Spleen (tissue), 11 donors: ENCODE results near the gene ERC1. TPM values are rescaled to one million over a fixed set of nuclear protein-coding genes. Genes with fewer than 3 reads are reported as not detected.

Source experiments
- DNase-seq: peaks from one replicate; pipeline ENCODE4 v3.0.0-alpha.2; 2020
- H3K27ac ChIP-seq, 8 donors: fragments of 200-600 bp; sonication (generic) in 7 of 8; 1 replicate in 4 of 8; 2 replicates in 4 of 8; pipeline versions ENCODE4 v1.5.0 to v1.8.0; 2016 to 2021; ENCODE audit warnings: inconsistent platforms in 4 of 8, mild to moderate bottlenecking in 4 of 8, moderate library complexity in 1 of 8
- H3K27me3 ChIP-seq, 7 donors: fragments of 200-600 bp; sonication (generic) in 6 of 7; replicated peaks in 1 of 7; 1 replicate in 4 of 7; 2 replicates in 3 of 7; pipeline versions ENCODE4 v1.5.0 to v1.8.0; 2016 to 2021; ENCODE audit warnings: inconsistent platforms in 3 of 7, mild to moderate bottlenecking in 1 of 7
- H3K36me3 ChIP-seq, 6 donors: fragments of 200-600 bp; sonication (generic) in 5 of 6; 1 replicate in 4 of 6; 2 replicates in 2 of 6; pipeline versions ENCODE4 v1.5.0 to v1.8.0; 2016 to 2021; ENCODE audit warnings: inconsistent platforms in 2 of 6
- H3K4me1 ChIP-seq, 6 donors: fragments of 200-600 bp; sonication (generic) in 5 of 6; 1 replicate in 3 of 6; 2 replicates in 3 of 6; pipeline versions ENCODE4 v1.5.0 to v1.8.0; 2016 to 2021; ENCODE audit warnings: inconsistent platforms in 3 of 6
- H3K4me3 ChIP-seq, 8 donors: fragments of 200-600 bp; sonication (generic) in 7 of 8; 1 replicate in 4 of 8; 2 replicates in 4 of 8; pipeline versions ENCODE4 v1.5.0 to v1.8.0; 2016 to 2021; ENCODE audit warnings: inconsistent platforms in 4 of 8, mild to moderate bottlenecking in 4 of 8, moderate library complexity in 2 of 8
- H3K9me3 ChIP-seq, 8 donors: fragments of 200-600 bp; sonication (generic) in 7 of 8; 1 replicate in 4 of 8; 2 replicates in 4 of 8; pipeline versions ENCODE4 v1.5.0 to v1.8.0; 2016 to 2021; ENCODE audit warnings: inconsistent platforms in 4 of 8
- POLR2A ChIP-seq, 3 donors: fragments of 450-650 bp; IDR thresholded peaks; one replicate each; pipeline ENCODE4 v1.5.1; 2017; ENCODE audit warnings: antibody characterized with exemption in 3 of 3, mild to moderate bottlenecking in 1 of 3
- POLR2AphosphoS5 ChIP-seq, 3 donors: sonication (generic); formaldehyde crosslinking; IDR thresholded peaks; one replicate each; pipeline ENCODE4 v1.5.1; 2017; ENCODE audit warnings: antibody characterized with exemption in 3 of 3
- WGBS, 5 donors: extraction: QIAGEN DNeasy Blood & Tissue Kit in 3 of 5; methylation state at CpG; one replicate each; pipeline versions ENCODE4 v1.1.5 to v1.1.7; 2013 to 2018; 5-methylcytosine and 5-hydroxymethylcytosine counted together
- intact Hi-C: fragments of 100-400 bp; cut with DNase I; formaldehyde crosslinking; loops from one replicate; pipeline ENCODE4 v1.15.0; 2023; ENCODE audit warnings: low total_unique reads
- polyA plus RNA-seq, 3 donors: library from polyadenylated mRNA; stranded (reverse); fragments of 200-250 nt; gene quantifications; one replicate each; pipeline ENCODE4 v1.2.1, GENCODE V29; 2013
- total RNA-seq, 7 donors: library from RNA; depleted of rRNA in 3 of 7; stranded (reverse); fragments of >200 nt in 3 of 7; fragmentation: NEBNext Ultra II Directional in 4 of 7; extraction: Animal tissue kit (Norgen Biotek cat#: 25700) in 4 of 7; gene quantifications; one replicate each; pipeline versions ENCODE4 v1.1.0 to v1.2.1, GENCODE V29; 2016 to 2021
- TF ChIP-seq, protein P1 (sequence below), 11 experiments: fragments of 200-600 bp in 7 of 11; fragments of 450-650 bp in 4 of 11; sonication (generic) in 4 of 11; IDR thresholded peaks in 8 of 11; conservative IDR thresholded peaks in 3 of 11; 1 replicate in 7 of 11; 2 replicates in 4 of 11; pipeline versions ENCODE4 v1.4.0 to v1.8.0; 2016 to 2021; ENCODE audit warnings: antibody characterized with exemption in 11 of 11, inconsistent platforms in 4 of 11, mild to moderate bottlenecking in 1 of 11
- donor health status: healthy with polysubstance abuse.
- donor health status: DM: no; HTN: no; CAD: no; lungs with moderate emphysema.
- donor health status: DM: no; HTN: no; CAD: no.
- donor health status: Bipolar disorder and iron deficiency.
- donor health status: healthy.
- donor health status: DM: no; HTN: no; CAD: no.
- donor health status: DM: yes; HTN: yes; CAD: no.

The ERC1 gene
- total and polyA plus RNA-seq, 10 donors: 1.2 to 73.4 (median 42.6) TPM

DNA sequence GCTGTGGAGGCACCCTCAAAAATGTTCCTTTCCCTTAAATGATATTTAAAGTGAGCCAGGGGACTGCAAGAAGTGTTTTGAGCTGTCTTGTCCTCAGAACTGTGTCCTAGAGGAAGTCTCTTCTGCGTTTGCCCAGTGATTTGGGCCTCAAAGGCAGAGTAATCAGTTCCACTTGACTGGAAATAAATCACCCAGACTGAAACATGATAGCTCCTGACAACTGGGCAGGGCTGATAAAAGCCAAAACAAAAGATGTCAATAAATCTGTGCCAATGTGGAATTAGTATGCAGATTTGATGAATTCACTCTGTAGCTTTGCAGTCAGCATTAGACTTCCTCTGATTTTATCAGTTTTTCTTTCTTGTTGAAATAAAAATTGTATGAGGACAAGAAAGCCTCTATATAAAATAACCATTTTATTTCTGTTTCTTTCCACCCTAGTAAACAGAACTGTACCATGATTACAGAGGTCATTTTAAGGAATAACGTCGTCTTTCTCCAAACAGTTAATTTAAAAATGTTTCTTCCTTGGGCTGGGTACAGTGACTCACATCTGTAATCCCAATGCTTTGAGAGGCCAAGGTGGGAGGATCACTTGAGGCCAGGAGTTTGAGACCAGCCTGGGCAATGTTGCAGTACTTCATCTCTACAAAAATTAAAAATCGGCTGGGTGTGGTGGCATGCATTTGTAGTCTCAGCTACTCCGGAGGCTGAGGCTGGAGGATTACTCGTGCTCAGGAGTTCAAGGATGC is 180.8 kb downstream of the ERC1 start:
- H3K27ac ChIP-seq: no peak overlapping the region
- H3K36me3 ChIP-seq: peaks cover 0 to 35% (median 0%) of the 10 kb centered on the region in 6 donors
- H3K9me3 ChIP-seq: no peaks in the 10 kb centered on the region
- TF ChIP-seq POLR2AphosphoS5 (IDR thresholded peaks at IDR 0.05): no peak
- TF ChIP-seq, protein P1, sequence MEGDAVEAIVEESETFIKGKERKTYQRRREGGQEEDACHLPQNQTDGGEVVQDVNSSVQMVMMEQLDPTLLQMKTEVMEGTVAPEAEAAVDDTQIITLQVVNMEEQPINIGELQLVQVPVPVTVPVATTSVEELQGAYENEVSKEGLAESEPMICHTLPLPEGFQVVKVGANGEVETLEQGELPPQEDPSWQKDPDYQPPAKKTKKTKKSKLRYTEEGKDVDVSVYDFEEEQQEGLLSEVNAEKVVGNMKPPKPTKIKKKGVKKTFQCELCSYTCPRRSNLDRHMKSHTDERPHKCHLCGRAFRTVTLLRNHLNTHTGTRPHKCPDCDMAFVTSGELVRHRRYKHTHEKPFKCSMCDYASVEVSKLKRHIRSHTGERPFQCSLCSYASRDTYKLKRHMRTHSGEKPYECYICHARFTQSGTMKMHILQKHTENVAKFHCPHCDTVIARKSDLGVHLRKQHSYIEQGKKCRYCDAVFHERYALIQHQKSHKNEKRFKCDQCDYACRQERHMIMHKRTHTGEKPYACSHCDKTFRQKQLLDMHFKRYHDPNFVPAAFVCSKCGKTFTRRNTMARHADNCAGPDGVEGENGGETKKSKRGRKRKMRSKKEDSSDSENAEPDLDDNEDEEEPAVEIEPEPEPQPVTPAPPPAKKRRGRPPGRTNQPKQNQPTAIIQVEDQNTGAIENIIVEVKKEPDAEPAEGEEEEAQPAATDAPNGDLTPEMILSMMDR (IDR thresholded peaks at IDR 0.05 in 8 of 11, conservative IDR thresholded peaks at IDR 0.05 in 3 of 11): no peak
- DNase-seq: no peak
- H3K27me3 ChIP-seq: no peaks in the 10 kb centered on the region
- WGBS, 5 donors: 79 to 87% (median 83%) methylated on average over 6 of the region's 6 CpGs
- peaks cover 0 to 12% (median 0%) of the 10 kb centered on the region in 6 donors for H3K4me1 ChIP-seq
- H3K4me3 ChIP-seq: no peak overlapping the region
- intact Hi-C loops: no loop called here

DNA sequence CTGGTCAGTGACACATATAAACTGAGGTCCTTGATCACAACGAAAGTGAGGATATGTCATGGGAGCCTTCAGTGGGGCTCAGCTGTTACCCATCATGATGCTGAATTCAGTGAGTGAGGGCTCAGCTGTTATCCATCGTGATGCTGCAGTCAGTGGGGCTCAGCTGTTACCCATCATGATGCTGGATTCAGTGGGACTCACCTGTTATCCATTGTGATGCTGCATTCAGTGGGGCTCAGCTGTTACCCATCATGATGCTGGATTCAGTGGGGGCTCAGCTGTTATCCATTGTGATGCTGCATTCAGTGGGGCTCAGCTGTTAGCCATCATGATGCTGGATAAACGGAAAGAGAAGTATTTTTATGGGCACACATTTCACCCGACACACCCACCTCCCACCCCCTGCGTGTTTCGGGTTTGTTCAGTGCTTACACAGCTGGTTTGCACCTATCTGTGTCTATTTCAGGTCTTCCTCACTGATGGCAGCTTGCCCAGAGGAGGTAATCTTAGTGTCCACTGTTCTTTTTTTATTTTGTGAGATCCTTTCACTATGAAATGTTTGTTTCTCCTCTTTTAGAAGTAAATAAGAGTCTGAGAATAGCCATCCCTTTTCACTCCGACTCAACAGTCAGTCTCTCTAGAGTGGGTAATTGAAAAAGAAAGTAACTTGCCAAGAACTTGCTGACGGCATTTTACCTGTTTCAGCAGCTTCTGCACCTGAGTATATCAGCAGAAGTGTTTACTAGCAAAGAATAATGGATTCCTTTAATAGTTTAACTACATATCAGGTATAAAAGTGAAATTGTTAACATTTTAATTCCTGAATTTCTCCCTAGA is 183.0 kb downstream of the ERC1 start:
- 85 to 92% (median 91%) methylated on average over 8 of the region's 8 CpGs for WGBS, 5 donors
- Histone ChIP-seq H3K27ac (no peak overlapping the region), H3K27me3 (no peaks in the 10 kb centered on the region), H3K4me3 (no peak overlapping the region), H3K4me1 (peaks cover 0 to 9% (median 0%) of the 10 kb centered on the region in 6 donors), H3K36me3 (peaks cover 0 to 25% (median 0%) of the 10 kb centered on the region in 6 donors), H3K9me3 (no peaks in the 10 kb centered on the region)
- DNase-seq: no peak
- intact Hi-C loops: no loop called here
- TF ChIP-seq POLR2AphosphoS5 (IDR thresholded peaks at IDR 0.05) (no peak), POLR2A (IDR thresholded peaks at IDR 0.05) (no peak)
- TF ChIP-seq, protein P1 (IDR thresholded peaks at IDR 0.05 in 8 of 11, conservative IDR thresholded peaks at IDR 0.05 in 3 of 11): no peak

- TF ChIP-seq POLR2AphosphoS5 (IDR thresholded peaks at IDR 0.05) (no peak), POLR2A (IDR thresholded peaks at IDR 0.05) (no peak)
- TF ChIP-seq, protein P1 (IDR thresholded peaks at IDR 0.05 in 8 of 11, conservative IDR thresholded peaks at IDR 0.05 in 3 of 11): no peak
- intact Hi-C loops: no loop called here
- Histone ChIP-seq H3K27me3 (no peaks in the 10 kb centered on the region), H3K36me3 (peaks cover 0 to 19% (median 0%) of the 10 kb centered on the region in 6 donors), H3K27ac (no peak overlapping the region), H3K9me3 (no peaks in the 10 kb centered on the region), H3K4me3 (no peak overlapping the region), H3K4me1 (peaks cover 0 to 9% (median 0%) of the 10 kb centered on the region in 6 donors)
- 89 to 98% (median 90%) methylated on average over 2 of the region's 2 CpGs for WGBS, 5 donors
- no peak for DNase-seq
These were observed 183.6 kb downstream of the ERC1 start for GRCh38 chr12:1174659-1175058.

- DNase-seq: no peak
- TF ChIP-seq POLR2AphosphoS5 (IDR thresholded peaks at IDR 0.05) (no peak), POLR2A (IDR thresholded peaks at IDR 0.05) (no peak)
- TF ChIP-seq, protein P1 (IDR thresholded peaks at IDR 0.05 in 8 of 11, conservative IDR thresholded peaks at IDR 0.05 in 3 of 11): no peak
- Histone ChIP-seq H3K4me1 (peaks cover 0 to 9% (median 0%) of the 10 kb centered on the region in 6 donors), H3K27me3 (no peaks in the 10 kb centered on the region), H3K4me3 (no peak overlapping the region), H3K9me3 (no peaks in the 10 kb centered on the region), H3K36me3 (peaks cover 0 to 29% (median 6%) of the 10 kb centered on the region in 6 donors), H3K27ac (no peak overlapping the region)
- intact Hi-C loops: no loop called here
These were observed 185.2 kb downstream of the ERC1 start for GRCh38 chr12:1176191-1176590.
